OCI-LY7 (cell line): Measurements from ENCODE around the gene MOCS3. TPM values are rescaled to one million over a fixed set of nuclear protein-coding genes. Genes with fewer than 3 reads are reported as not detected.

ENCODE experiments used
- BruUV-seq: library from RNA; stranded (reverse); fragments of 400-500 nt; replicated peaks from 2 replicates; lab custom pipeline; 2021; lab: Mats Ljungman, UMichigan
- CTCF ChIA-PET: fragments of 300-600 bp; sonication (Branson Sonifier 250); formaldehyde crosslinking; loops from one replicate; lab custom pipeline; 2022; ENCODE audit warnings: antibody characterized with exemption; ENCODE audit not compliant: unreplicated experiment; lab: Charles Lee
- POLR2A ChIA-PET: fragments of 300-600 bp; sonication (Branson Sonifier 250); formaldehyde crosslinking; loops from one replicate; lab custom pipeline; 2022; ENCODE audit warnings: antibody characterized with exemption; lab: Charles Lee
- DNase-seq: peaks from one replicate; pipeline ENCODE4 v3.0.0-alpha.2; 2015; ENCODE audit warnings: low spot score
- H2AFZ ChIP-seq: fragments of 200-600 bp; sonication (generic), shearing (Covaris generic); 2 replicates; pipeline ENCODE4 v1.6.1; 2014; ENCODE audit warnings: mild to moderate bottlenecking, antibody characterized with exemption, low read length, moderate library complexity
- H3K27ac ChIP-seq: fragments of 200-600 bp; sonication (generic); 2 replicates; pipeline ENCODE4 v1.5.1; 2014; ENCODE audit warnings: mixed run types, low read depth, mild to moderate bottlenecking, moderate library complexity, low read length, inconsistent platforms; ENCODE audit not compliant: poor library complexity, severe bottlenecking
- H3K36me3 ChIP-seq: fragments of 200-600 bp; sonication (generic); 2 replicates; pipeline ENCODE4 v1.6.1; 2014; ENCODE audit warnings: mild to moderate bottlenecking, antibody characterized with exemption, low read length, moderate library complexity, mixed read lengths; ENCODE audit not compliant: insufficient read depth
- H3K4me1 ChIP-seq: fragments of 200-600 bp; sonication (generic); 2 replicates; pipeline ENCODE4 v1.5.1; 2014; ENCODE audit warnings: mild to moderate bottlenecking, low read length; ENCODE audit not compliant: insufficient read depth, poor library complexity, severe bottlenecking
- H3K4me2 ChIP-seq: fragments of 200-600 bp; sonication (generic); 2 replicates; pipeline ENCODE4 v1.6.1; 2014; ENCODE audit warnings: mild to moderate bottlenecking, low read length
- H3K4me3 ChIP-seq: fragments of 200-600 bp; sonication (generic); 2 replicates; pipeline ENCODE4 v1.5.1; 2014; ENCODE audit warnings: mild to moderate bottlenecking, low read depth, low read length; ENCODE audit not compliant: poor library complexity, severe bottlenecking
- H3K79me2 ChIP-seq: fragments of 200-600 bp; sonication (generic); 2 replicates; pipeline ENCODE4 v1.6.1; 2016; ENCODE audit warnings: low read depth, mild to moderate bottlenecking, low read length, moderate library complexity, mixed read lengths; ENCODE audit not compliant: insufficient read depth
- H3K9me2 ChIP-seq: fragments of 200-600 bp; sonication (generic); 2 replicates; pipeline ENCODE4 v1.6.1; 2016; ENCODE audit warnings: mild to moderate bottlenecking, low read length, mixed read lengths; ENCODE audit not compliant: insufficient read depth
- H3K9me3 ChIP-seq: fragments of 200-600 bp; sonication (generic); 2 replicates; pipeline ENCODE4 v1.6.1; 2014; ENCODE audit warnings: mild to moderate bottlenecking, mixed run types, low read length, mixed read lengths
- H4K20me1 ChIP-seq: fragments of 200-600 bp; sonication (generic); 2 replicates; pipeline ENCODE4 v1.6.1; 2014; ENCODE audit warnings: mild to moderate bottlenecking, antibody characterized with exemption, low read length, moderate library complexity, mixed read lengths; ENCODE audit not compliant: insufficient read depth
- EZH2phosphoT487 ChIP-seq: fragments of 200-600 bp; sonication (generic); IDR thresholded peaks from 2 replicates; pipeline ENCODE4 v1.6.1; 2018; ENCODE audit warnings: low read depth, borderline replicate concordance, mild to moderate bottlenecking, mixed run types, antibody characterized with exemption, low read length, moderate library complexity, mixed read lengths
- intact Hi-C: fragments of 100-400 bp; cut with micrococcal nuclease; formaldehyde crosslinking; loops from one replicate; pipeline ENCODE4 v1.10.0; 2022; ENCODE audit not compliant: unreplicated experiment
- total RNA-seq, 2 experiments: library from RNA; depleted of rRNA in 1 of 2; stranded (reverse); fragments of >200 nt in 1 of 2; shearing (Covaris generic) in 1 of 2; gene quantifications; 2 replicates each; pipeline ENCODE4 v1.2.3, GENCODE V29; 2014 to 2022
- TF ChIP-seq, protein P1 (sequence below): fragments of 200-600 bp; sonication (generic); conservative IDR thresholded peaks from 2 replicates; pipeline ENCODE4 v1.5.1; 2014; ENCODE audit warnings: mild to moderate bottlenecking, antibody characterized with exemption, low read length, moderate library complexity, mixed read lengths

Gene MOCS3
- total RNA-seq, 2 experiments from 2014 or later = 5.8 to 7.7 TPM

DNA sequence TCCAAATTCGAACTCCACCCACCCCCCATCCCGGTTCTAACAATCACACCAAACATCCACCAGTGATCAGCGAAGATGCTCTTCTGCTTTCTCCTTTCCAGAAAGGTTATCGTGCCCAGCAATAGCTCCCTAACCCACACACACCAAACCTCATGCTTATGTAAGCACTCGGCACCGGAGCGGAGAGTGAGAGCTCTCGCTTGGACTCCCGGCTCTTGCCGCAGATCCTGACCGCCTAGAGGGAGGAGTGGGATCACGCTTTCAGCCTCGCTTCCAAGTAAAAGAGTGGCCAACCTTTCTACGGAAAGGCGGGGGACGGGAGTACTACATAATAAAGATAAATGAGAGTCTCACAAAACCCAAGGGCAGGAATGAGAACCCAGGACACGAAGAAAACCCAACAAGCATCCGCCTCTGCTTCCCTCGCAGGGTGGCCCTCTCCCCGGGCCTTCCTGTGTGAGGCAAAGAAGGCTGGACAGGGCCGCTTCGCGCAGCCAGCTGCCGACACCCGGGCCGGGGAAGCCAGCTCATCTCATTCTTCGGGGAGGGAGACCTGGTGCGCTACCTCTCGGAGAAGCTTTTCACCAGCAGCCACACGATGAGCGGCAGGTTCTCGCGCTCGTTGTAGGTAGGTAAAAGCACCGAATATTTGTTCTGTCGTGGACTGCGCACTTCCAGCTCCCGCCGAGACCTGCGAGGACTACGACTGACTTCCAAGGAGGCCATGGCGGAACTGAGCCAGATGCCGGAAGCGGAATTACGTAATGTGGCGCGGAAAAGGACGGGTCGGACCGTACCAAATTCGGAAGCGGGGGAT is 612 bp upstream of the MOCS3 start, which contains the start of gene DPM1:
DPM1 (minus strand) TSS at position 735 of the 817 bp plus-strand sequence; CDS start at position 726, 9 bp downstream.
- H3K36me3 ChIP-seq = peaks cover 57% of the 10 kb centered on the region
- no peak for TF ChIP-seq EZH2phosphoT487
- TF ChIP-seq, protein P1, sequence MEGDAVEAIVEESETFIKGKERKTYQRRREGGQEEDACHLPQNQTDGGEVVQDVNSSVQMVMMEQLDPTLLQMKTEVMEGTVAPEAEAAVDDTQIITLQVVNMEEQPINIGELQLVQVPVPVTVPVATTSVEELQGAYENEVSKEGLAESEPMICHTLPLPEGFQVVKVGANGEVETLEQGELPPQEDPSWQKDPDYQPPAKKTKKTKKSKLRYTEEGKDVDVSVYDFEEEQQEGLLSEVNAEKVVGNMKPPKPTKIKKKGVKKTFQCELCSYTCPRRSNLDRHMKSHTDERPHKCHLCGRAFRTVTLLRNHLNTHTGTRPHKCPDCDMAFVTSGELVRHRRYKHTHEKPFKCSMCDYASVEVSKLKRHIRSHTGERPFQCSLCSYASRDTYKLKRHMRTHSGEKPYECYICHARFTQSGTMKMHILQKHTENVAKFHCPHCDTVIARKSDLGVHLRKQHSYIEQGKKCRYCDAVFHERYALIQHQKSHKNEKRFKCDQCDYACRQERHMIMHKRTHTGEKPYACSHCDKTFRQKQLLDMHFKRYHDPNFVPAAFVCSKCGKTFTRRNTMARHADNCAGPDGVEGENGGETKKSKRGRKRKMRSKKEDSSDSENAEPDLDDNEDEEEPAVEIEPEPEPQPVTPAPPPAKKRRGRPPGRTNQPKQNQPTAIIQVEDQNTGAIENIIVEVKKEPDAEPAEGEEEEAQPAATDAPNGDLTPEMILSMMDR = no peak
- H3K27ac ChIP-seq = peak within 1 kb of the TSS; percentile 64
- no peaks in the 10 kb centered on the region for H3K9me3 ChIP-seq
- ChIA-PET POLR2A (interaction anchor here (0.5 to 1.5 kb wide), 9 partner anchors 10 to 422 kb away, joined by 3 to 5 read pairs (median 4); partner anchors contain the start of gene ADNP), CTCF (interaction anchor here (1.7 kb wide), 1 partner anchor 29 kb away, joined by 5 read pairs; no protein-coding TSS in a partner anchor)
- no peaks in the 10 kb centered on the region for H3K9me2 ChIP-seq
- peaks cover 44% of the 10 kb centered on the region for H3K4me1 ChIP-seq
- H3K4me2 ChIP-seq = peak within 1 kb of the TSS; percentile 99
- H3K79me2 ChIP-seq = peaks cover 77% of the 10 kb centered on the region
- H2AFZ ChIP-seq = peak within 1 kb of the TSS; percentile 85
- intact Hi-C loops = loop anchor here (1.0 to 2.0 kb wide), 2 partner anchors 27 to 227 kb away; partner anchors contain the start of genes ADNP and PARD6B
- DNase-seq = peak; percentile 94
- no TSS peak for BruUV-seq
- peaks cover 45% of the 10 kb centered on the region for H4K20me1 ChIP-seq
- peak within 1 kb of the TSS; percentile 100 for H3K4me3 ChIP-seq

DNA sequence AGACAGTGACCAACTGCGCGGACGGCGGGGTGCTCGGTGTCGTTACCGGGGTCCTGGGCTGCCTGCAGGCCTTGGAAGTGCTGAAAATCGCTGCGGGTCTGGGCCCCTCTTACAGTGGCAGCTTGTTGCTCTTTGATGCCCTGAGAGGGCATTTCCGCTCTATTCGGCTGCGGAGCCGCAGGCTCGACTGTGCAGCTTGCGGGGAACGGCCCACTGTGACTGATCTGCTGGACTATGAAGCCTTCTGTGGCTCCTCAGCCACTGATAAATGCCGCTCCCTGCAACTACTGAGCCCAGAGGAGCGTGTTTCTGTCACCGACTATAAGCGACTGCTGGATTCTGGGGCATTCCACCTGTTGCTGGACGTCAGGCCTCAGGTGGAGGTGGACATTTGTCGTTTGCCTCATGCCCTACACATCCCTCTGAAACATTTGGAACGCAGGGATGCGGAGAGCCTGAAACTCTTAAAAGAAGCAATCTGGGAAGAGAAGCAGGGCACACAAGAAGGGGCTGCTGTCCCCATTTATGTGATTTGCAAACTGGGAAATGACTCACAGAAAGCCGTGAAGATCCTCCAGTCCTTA is 1.0 kb downstream of the MOCS3 start:
- Histone ChIP-seq H3K27ac (no peak overlapping the region), H4K20me1 (peaks cover 36% of the 10 kb centered on the region), H3K36me3 (peaks cover 41% of the 10 kb centered on the region), H3K4me3 (peak overlapping the region; percentile 100), H3K4me1 (peaks cover 44% of the 10 kb centered on the region), H3K79me2 (peaks cover 61% of the 10 kb centered on the region), H3K9me2 (no peaks in the 10 kb centered on the region), H3K4me2 (peak overlapping the region; percentile 99), H3K9me3 (no peaks in the 10 kb centered on the region), H2AFZ (no peak overlapping the region)
- intact Hi-C loops = loop anchor here (2.0 kb wide), 1 partner anchor 29 kb away; the partner anchor contains the start of gene ADNP
- ChIA-PET POLR2A (interaction anchor here (0.6 kb wide), 1 partner anchor 29 kb away, joined by 3 read pairs; no protein-coding TSS in a partner anchor), CTCF (no interaction called here)
- no peak for DNase-seq
- BruUV-seq = no TSS peak
- TF ChIP-seq, protein P1 = no peak
- TF ChIP-seq EZH2phosphoT487 = no peak
